Measurements from ENCODE around the gene GMDS.

- no peak for TF ChIP-seq CTCF (IDR thresholded peaks at IDR 0.05; ENCODE audit: low read depth, low read length)
- TF ChIP-seq EZH2phosphoT487 (IDR thresholded peaks at IDR 0.05; ENCODE audit: low read depth): no peak
Measured at GRCh38 chr6:2126351-2126750, 119.1 kb downstream of the GMDS start.

All from OCI-LY3 (cell line).